ENCODE data around the gene CLCA1. TPM values are rescaled to one million over a fixed set of nuclear protein-coding genes. Genes with fewer than 3 reads are reported as not detected.

The CLCA1 gene
- total RNA-seq, 1 donor from 2014 or later = not detected

- Histone ChIP-seq H3K36me3 (no peaks in the 10 kb centered on the region), H3K4me1 (no peaks in the 10 kb centered on the region), H3K27me3 (no peaks in the 10 kb centered on the region), H3K27ac (no peak overlapping the region), H3K9me3 (no peaks in the 10 kb centered on the region), H3K4me3 (no peak overlapping the region)
- peak in 1 of 3 experiments; percentile 19 for TF ChIP-seq CTCF (IDR thresholded peaks at IDR 0.05)
- TF ChIP-seq POLR2AphosphoS5 (IDR thresholded peaks at IDR 0.05; ENCODE audit: insufficient read depth in 1 of 2, low read depth in 1 of 2) = no peak
- no peak for DNase-seq (ENCODE audit: extremely low spot score in 2 of 2)
- intact Hi-C loops (cut with DNase I) = no loop called here
Observed at GRCh38 chr1:86515597-86515996, 46.9 kb downstream of the CLCA1 start.

GRCh38 chr1:86516335-86516734 is 47.6 kb downstream of the CLCA1 start:
- H3K36me3 ChIP-seq = no peaks in the 10 kb centered on the region
- TF ChIP-seq CTCF (IDR thresholded peaks at IDR 0.05) = no peak
- no peak for TF ChIP-seq POLR2AphosphoS5 (IDR thresholded peaks at IDR 0.05; ENCODE audit: insufficient read depth in 1 of 2, low read depth in 1 of 2)
- no peak for TF ChIP-seq POLR2A (IDR thresholded peaks at IDR 0.05)
- H3K4me1 ChIP-seq = no peaks in the 10 kb centered on the region

GRCh38 chr1:86517336-86517735 is 48.6 kb downstream of the CLCA1 start:
- intact Hi-C loops (cut with DNase I) = no loop called here
- H3K4me3 ChIP-seq = no peak overlapping the region
- H3K27ac ChIP-seq = no peak overlapping the region
- no peaks in the 10 kb centered on the region for H3K4me1 ChIP-seq
- H3K9me3 ChIP-seq = no peaks in the 10 kb centered on the region
- no peak for DNase-seq (ENCODE audit: extremely low spot score in 2 of 2)
- H3K27me3 ChIP-seq = no peaks in the 10 kb centered on the region
- TF ChIP-seq CTCF (IDR thresholded peaks at IDR 0.05) (no peak), POLR2AphosphoS5 (IDR thresholded peaks at IDR 0.05; ENCODE audit: insufficient read depth in 1 of 2, low read depth in 1 of 2) (no peak), POLR2A (IDR thresholded peaks at IDR 0.05) (no peak)
- no peaks in the 10 kb centered on the region for H3K36me3 ChIP-seq

More at GRCh38 chr1:86516335-86516734, 47.6 kb downstream of the CLCA1 start:
- H3K9me3 ChIP-seq = no peaks in the 10 kb centered on the region
- H3K27me3 ChIP-seq = no peaks in the 10 kb centered on the region
- DNase-seq (ENCODE audit: extremely low spot score in 2 of 2) = no peak
- intact Hi-C loops (cut with DNase I) = no loop called here
- no peak overlapping the region for H3K4me3 ChIP-seq
- no peak overlapping the region for H3K27ac ChIP-seq

GRCh38 chr1:86520789-86521521 is 52.2 kb downstream of the CLCA1 start:
- Histone ChIP-seq H3K4me3 (no peak overlapping the region), H3K27me3 (no peaks in the 10 kb centered on the region)

More at GRCh38 chr1:86520789-86521521, 52.2 kb downstream of the CLCA1 start:
- intact Hi-C loops (cut with DNase I) = no loop called here
- no peaks in the 10 kb centered on the region for H3K9me3 ChIP-seq
- DNase-seq (ENCODE audit: extremely low spot score in 2 of 2) = no peak
- H3K4me1 ChIP-seq = no peaks in the 10 kb centered on the region
- TF ChIP-seq CTCF (IDR thresholded peaks at IDR 0.05) (no peak), POLR2AphosphoS5 (IDR thresholded peaks at IDR 0.05; ENCODE audit: insufficient read depth in 1 of 2, low read depth in 1 of 2) (no peak)
- H3K36me3 ChIP-seq = no peaks in the 10 kb centered on the region
- no peak overlapping the region for H3K27ac ChIP-seq

All from vagina (tissue), 2 donors.